ENCODE data around the gene ITGAE. TPM values are rescaled to one million over a fixed set of nuclear protein-coding genes. Genes with fewer than 3 reads are reported as not detected.

Gene ITGAE
- polyA plus RNA-seq, 2 of the 4 experiments (the other 2 are of a cell fraction): 154 to 156 TPM

DNA sequence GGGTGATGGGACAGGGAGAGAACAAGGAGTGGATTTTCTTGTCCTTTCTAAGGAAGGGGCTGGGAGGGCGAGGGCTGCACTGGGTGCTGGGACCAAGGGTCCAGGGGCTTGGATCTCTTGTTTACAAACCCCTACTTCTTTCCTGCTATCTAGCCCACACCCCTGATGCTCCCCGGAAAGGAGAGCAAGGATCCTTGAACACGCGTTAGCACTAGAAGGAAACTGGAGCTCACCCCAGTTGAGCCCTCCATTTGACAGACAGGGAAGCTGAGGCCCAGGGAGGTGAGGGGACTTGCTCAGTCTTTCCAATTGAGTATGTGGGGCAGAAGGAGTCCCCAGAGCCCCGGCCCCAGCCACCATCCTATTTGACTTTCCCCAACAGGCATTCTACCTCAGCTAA is 4.6 kb upstream of the ITGAE start:
- FAIRE-seq (no peak), DNase-seq (ENCODE audit: low read depth in 1 of 2, low spot score in 1 of 2) (no peak), ATAC-seq (no peak)
- TF ChIP-seq, protein P1, sequence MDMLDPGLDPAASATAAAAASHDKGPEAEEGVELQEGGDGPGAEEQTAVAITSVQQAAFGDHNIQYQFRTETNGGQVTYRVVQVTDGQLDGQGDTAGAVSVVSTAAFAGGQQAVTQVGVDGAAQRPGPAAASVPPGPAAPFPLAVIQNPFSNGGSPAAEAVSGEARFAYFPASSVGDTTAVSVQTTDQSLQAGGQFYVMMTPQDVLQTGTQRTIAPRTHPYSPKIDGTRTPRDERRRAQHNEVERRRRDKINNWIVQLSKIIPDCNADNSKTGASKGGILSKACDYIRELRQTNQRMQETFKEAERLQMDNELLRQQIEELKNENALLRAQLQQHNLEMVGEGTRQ (IDR thresholded peaks at IDR 0.05): no peak
- no peak for TF ChIP-seq HOXA7 (CRISPR knock-in tag; IDR thresholded peaks at IDR 0.05)
- no peak for TF ChIP-seq SMC3 (IDR thresholded peaks at IDR 0.05)
- Histone ChIP-seq H3K4me3 (no peak overlapping the region), H3K27ac (no peak overlapping the region), H3K4me2 (no peak overlapping the region), H3K9me3 (no peaks in the 10 kb centered on the region), H3K4me1 (peaks cover 17% of the 10 kb centered on the region; the same call in 1 of the 3 replicates)
- POLR2A ChIA-PET: no interaction called here
- 77% methylated on average over 5 of the region's 5 CpGs for WGBS (ENCODE audit: missing lambda C conversion rate)
- CTCF ChIA-PET: interaction anchor here (0.7 to 16.6 kb wide), 5 partner anchors 10 to 69 kb away, joined by 3 to 303 read pairs (median 5); no protein-coding TSS in a partner anchor

GRCh38 chr17:3804503-3804931 is 3.5 kb upstream of the ITGAE start:
- ChIA-PET POLR2A (no interaction called here), CTCF (interaction anchor here (1.3 to 16.6 kb wide), 3 partner anchors 23 to 68 kb away, joined by 3 to 303 read pairs (median 4); no protein-coding TSS in a partner anchor)
- H3K4me3 ChIP-seq: no peak overlapping the region
- ATAC-seq (peak in 1 of 2 experiments; percentile 24; a peak in 3 of 6 replicates), FAIRE-seq (no peak), DNase-seq (ENCODE audit: low read depth in 1 of 2, low spot score in 1 of 2) (no peak)
- 78% methylated on average over 6 of the region's 6 CpGs for WGBS (ENCODE audit: missing lambda C conversion rate)
- H3K4me2 ChIP-seq: no peak overlapping the region
- peaks cover 17% of the 10 kb centered on the region; the same call in 1 of the 3 replicates for H3K4me1 ChIP-seq
- no peaks in the 10 kb centered on the region for H3K9me3 ChIP-seq
- peak overlapping the region in 1 of 2 experiments; percentile 26; a peak in 1 of 6 replicates for H3K27ac ChIP-seq
- TF ChIP-seq JUN (IDR thresholded peaks at IDR 0.05) (no peak), SMC3 (IDR thresholded peaks at IDR 0.05) (no peak), CHD2 (IDR thresholded peaks at IDR 0.05; ENCODE audit: low read length, partially characterized antibody) (no peak), HOXB13 (CRISPR knock-in tag; IDR thresholded peaks at IDR 0.05; ENCODE audit: low read depth) (no peak), HDAC2 (IDR thresholded peaks at IDR 0.05) (no peak), TFCP2L1 (CRISPR knock-in tag; IDR thresholded peaks at IDR 0.05) (no peak), EP300 (IDR thresholded peaks at IDR 0.05) (no peak), ZC3H11A (IDR thresholded peaks at IDR 0.05) (no peak), EHF (CRISPR knock-in tag; IDR thresholded peaks at IDR 0.05) (no peak), ZNF302 (CRISPR knock-in tag; IDR thresholded peaks at IDR 0.05) (no peak), POLR2A (IDR thresholded peaks at IDR 0.05; ENCODE audit: low read length) (no peak), MAX (IDR thresholded peaks at IDR 0.05) (no peak), HEYL (CRISPR knock-in tag; IDR thresholded peaks at IDR 0.05) (no peak)
- TF ChIP-seq, protein P1 (IDR thresholded peaks at IDR 0.05): no peak
- TF ChIP-seq, protein P2, sequence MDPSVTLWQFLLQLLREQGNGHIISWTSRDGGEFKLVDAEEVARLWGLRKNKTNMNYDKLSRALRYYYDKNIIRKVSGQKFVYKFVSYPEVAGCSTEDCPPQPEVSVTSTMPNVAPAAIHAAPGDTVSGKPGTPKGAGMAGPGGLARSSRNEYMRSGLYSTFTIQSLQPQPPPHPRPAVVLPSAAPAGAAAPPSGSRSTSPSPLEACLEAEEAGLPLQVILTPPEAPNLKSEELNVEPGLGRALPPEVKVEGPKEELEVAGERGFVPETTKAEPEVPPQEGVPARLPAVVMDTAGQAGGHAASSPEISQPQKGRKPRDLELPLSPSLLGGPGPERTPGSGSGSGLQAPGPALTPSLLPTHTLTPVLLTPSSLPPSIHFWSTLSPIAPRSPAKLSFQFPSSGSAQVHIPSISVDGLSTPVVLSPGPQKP (IDR thresholded peaks at IDR 0.05; ENCODE audit: low read depth, low read length): no peak

- Histone ChIP-seq H3K4me1 (peaks cover 22% of the 10 kb centered on the region; the same call in 1 of the 3 replicates), H3K9me3 (no peaks in the 10 kb centered on the region), H3K4me3 (no peak overlapping the region), H3K4me2 (no peak overlapping the region), H3K27ac (peak overlapping the region in 1 of 2 experiments; percentile 67; a peak in 2 of 6 replicates)
- FAIRE-seq (peak; percentile 74), ATAC-seq (no peak), DNase-seq (ENCODE audit: low read depth in 1 of 2, low spot score in 1 of 2) (no peak)
- no peak for TF ChIP-seq FOSL2 (IDR thresholded peaks at IDR 0.05)
- no peak for TF ChIP-seq FOSL2 (CRISPR knock-in tag; IDR thresholded peaks at IDR 0.05)
- TF ChIP-seq CHD4 (IDR thresholded peaks at IDR 0.05; ENCODE audit: borderline replicate concordance): no peak
- no peak for TF ChIP-seq POLR2A (IDR thresholded peaks at IDR 0.05; ENCODE audit: low read length)
- TF ChIP-seq PHF8 (IDR thresholded peaks at IDR 0.05; ENCODE audit: borderline replicate concordance, low read depth): no peak
- TF ChIP-seq MYC (IDR thresholded peaks at IDR 0.05; ENCODE audit: borderline replicate concordance, low read length): no peak
- TF ChIP-seq BHLHE40 (IDR thresholded peaks at IDR 0.05; ENCODE audit: low read depth, low read length): no peak
- no peak for TF ChIP-seq ZNF302 (CRISPR knock-in tag; IDR thresholded peaks at IDR 0.05)
- TF ChIP-seq EHF (CRISPR knock-in tag; IDR thresholded peaks at IDR 0.05): no peak
- TF ChIP-seq HOXB13 (CRISPR knock-in tag; IDR thresholded peaks at IDR 0.05; ENCODE audit: low read depth): no peak
- TF ChIP-seq, protein P3, sequence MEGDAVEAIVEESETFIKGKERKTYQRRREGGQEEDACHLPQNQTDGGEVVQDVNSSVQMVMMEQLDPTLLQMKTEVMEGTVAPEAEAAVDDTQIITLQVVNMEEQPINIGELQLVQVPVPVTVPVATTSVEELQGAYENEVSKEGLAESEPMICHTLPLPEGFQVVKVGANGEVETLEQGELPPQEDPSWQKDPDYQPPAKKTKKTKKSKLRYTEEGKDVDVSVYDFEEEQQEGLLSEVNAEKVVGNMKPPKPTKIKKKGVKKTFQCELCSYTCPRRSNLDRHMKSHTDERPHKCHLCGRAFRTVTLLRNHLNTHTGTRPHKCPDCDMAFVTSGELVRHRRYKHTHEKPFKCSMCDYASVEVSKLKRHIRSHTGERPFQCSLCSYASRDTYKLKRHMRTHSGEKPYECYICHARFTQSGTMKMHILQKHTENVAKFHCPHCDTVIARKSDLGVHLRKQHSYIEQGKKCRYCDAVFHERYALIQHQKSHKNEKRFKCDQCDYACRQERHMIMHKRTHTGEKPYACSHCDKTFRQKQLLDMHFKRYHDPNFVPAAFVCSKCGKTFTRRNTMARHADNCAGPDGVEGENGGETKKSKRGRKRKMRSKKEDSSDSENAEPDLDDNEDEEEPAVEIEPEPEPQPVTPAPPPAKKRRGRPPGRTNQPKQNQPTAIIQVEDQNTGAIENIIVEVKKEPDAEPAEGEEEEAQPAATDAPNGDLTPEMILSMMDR (IDR thresholded peaks at IDR 0.05): no peak
- TF ChIP-seq ATOH8 (CRISPR knock-in tag; IDR thresholded peaks at IDR 0.05; ENCODE audit: low read depth): no peak
- TF ChIP-seq RAD21 (conservative IDR thresholded peaks at IDR 0.05 in 1 of 2, IDR thresholded peaks at IDR 0.05 in 1 of 2): no peak
- no peak for TF ChIP-seq SMC3 (IDR thresholded peaks at IDR 0.05)
- no peak for TF ChIP-seq NPAS2 (CRISPR knock-in tag; IDR thresholded peaks at IDR 0.05; ENCODE audit: borderline replicate concordance)
- TF ChIP-seq FOXS1 (CRISPR knock-in tag; IDR thresholded peaks at IDR 0.05): no peak
- WGBS (ENCODE audit: missing lambda C conversion rate): 90% methylated on average over 5 of the region's 5 CpGs
- CTCF ChIA-PET: interaction anchor here (16.6 kb wide), 1 partner anchor 67 kb away, joined by 303 read pairs; no protein-coding TSS in a partner anchor
- POLR2A ChIA-PET: no interaction called here
Observed at GRCh38 chr17:3803308-3803640, 2.3 kb upstream of the ITGAE start.

Measured in A549 (cell line).